HL-60/S4 treated with retinoic acid at 250 ng/mL for 4 days and 3 days (cell line): ENCODE data around the gene LHFPL6.

Experiments used
- in situ Hi-C: fragments of 300-500 bp; cut with MboI; formaldehyde crosslinking; loops from 2 replicates; pipeline ENCODE4 v1.7.0; 2022; ENCODE audit warnings: low sequenced_read_pairs

Gene LHFPL6

GRCh38 chr13:39397226-39397895, 205.6 kb downstream of the LHFPL6 start:
- in situ Hi-C loops: no loop called here

- in situ Hi-C loops: no loop called here
Observed at GRCh38 chr13:39394796-39395678, 208.0 kb downstream of the LHFPL6 start.

GRCh38 chr13:39391761-39392160, 211.2 kb downstream of the LHFPL6 start:
- in situ Hi-C loops: no loop called here

- in situ Hi-C loops: no loop called here
Observed at GRCh38 chr13:39389013-39389412, 214.0 kb downstream of the LHFPL6 start.

GRCh38 chr13:39385621-39386231, 217.3 kb downstream of the LHFPL6 start:
- in situ Hi-C loops: no loop called here

- in situ Hi-C loops: no loop called here
Observed at GRCh38 chr13:39385154-39385553, 217.8 kb downstream of the LHFPL6 start.

- in situ Hi-C loops: no loop called here
Observed at GRCh38 chr13:39381456-39381855, 221.5 kb downstream of the LHFPL6 start.

GRCh38 chr13:39379667-39380655, 223.0 kb downstream of the LHFPL6 start:
- in situ Hi-C loops: no loop called here

GRCh38 chr13:39379118-39379517, 223.9 kb downstream of the LHFPL6 start:
- in situ Hi-C loops: no loop called here

GRCh38 chr13:39378306-39378705, 224.7 kb downstream of the LHFPL6 start:
- in situ Hi-C loops: no loop called here

GRCh38 chr13:39377699-39378098, 225.3 kb downstream of the LHFPL6 start:
- in situ Hi-C loops: no loop called here

GRCh38 chr13:39376076-39376475, 226.9 kb downstream of the LHFPL6 start:
- in situ Hi-C loops: no loop called here

- in situ Hi-C loops: no loop called here
Observed at GRCh38 chr13:39375601-39376000, 227.4 kb downstream of the LHFPL6 start.

- in situ Hi-C loops: no loop called here
Observed at GRCh38 chr13:39374741-39375189, 228.2 kb downstream of the LHFPL6 start.

GRCh38 chr13:39373145-39373544, 229.8 kb downstream of the LHFPL6 start:
- in situ Hi-C loops: no loop called here

GRCh38 chr13:39371706-39372105, 231.3 kb downstream of the LHFPL6 start:
- in situ Hi-C loops: no loop called here

- in situ Hi-C loops: no loop called here
Observed at GRCh38 chr13:39370554-39370953, 232.4 kb downstream of the LHFPL6 start.

- in situ Hi-C loops: no loop called here
Observed at GRCh38 chr13:39370048-39370447, 232.9 kb downstream of the LHFPL6 start.

- in situ Hi-C loops: no loop called here
Observed at GRCh38 chr13:39369161-39369890, 233.7 kb downstream of the LHFPL6 start.

- in situ Hi-C loops: no loop called here
Observed at GRCh38 chr13:39365879-39366278, 237.1 kb downstream of the LHFPL6 start.
